Activated CD4-positive, alpha-beta T cell treated with anti-CD3 and anti-CD28 coated beads, Interleukin-2, amount 50 U/mL, for 48 hours (primary cell): Measurements from ENCODE around the gene EIF2B2.
A peak's percentile ranks its signal among the peaks of the same experiment; 100 is the strongest.
"Not testable (repeated sequence)": the region's sequence is repeated elsewhere in the genome, so short reads cannot be mapped to it uniquely, and the experiment has no call there.

Experiments used
- DNase-seq, 2 experiments: peaks; one replicate each; pipeline ENCODE4 v3.0.0-alpha.2; 2020

Gene EIF2B2

DNA sequence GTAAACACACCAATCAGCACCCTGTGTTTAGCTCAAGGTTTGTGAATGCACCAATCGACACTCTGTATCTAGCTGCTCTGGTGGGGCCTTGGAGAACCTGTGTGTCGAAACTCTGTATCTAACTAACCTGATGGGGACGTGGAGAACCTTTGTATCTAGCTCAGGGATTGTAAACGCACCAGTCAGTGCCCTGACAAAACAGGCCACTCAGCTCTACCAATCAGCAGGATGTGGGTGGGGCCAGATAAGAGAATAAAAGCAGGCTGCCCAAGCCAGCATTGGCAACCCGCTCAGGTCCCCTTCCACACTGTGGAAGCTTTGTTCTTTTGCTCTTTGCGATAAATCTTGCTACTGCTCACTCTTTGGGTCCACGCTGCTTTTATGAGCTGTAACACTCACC, 6.9 kb upstream of the EIF2B2 start:
- not testable (repeated sequence) for DNase-seq

DNA sequence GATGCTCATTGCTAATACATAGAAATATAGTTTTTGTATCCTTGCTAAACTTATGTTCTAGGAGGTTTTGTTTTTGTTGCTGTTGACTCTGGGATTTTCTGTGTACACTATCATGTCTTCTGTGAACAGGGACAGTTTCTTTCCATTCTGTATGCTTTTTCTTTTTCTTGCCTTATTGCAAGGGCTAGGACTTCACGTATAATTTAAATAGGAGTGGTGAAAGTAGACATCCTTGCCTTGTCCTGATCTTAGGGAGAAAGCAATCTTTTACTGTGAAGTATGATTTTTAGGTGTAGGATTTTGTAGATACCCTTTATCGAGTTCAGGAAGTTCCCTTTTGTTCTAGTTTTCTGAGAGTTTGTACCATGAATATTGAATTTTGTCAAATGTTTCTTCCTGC, 1.5 kb upstream of the EIF2B2 start:
- DNase-seq, result no peak

DNA sequence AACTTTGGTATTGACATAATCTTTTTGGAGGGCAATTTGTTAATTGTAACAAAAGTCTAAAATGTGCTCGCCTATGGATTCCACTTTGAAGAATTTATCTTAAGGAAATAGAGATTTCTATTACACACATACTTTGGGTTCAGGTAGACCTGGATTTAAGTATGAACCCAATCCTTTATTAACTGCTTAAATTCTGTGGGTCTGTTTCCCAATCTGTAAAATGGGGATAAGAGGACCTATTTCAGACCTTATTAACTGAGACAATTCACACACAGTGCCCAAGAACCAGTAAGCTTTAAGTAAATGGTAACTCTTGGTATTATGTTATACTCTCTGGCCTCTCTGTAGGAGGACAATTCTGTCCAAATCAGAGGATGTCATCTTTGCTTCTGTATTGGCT, 822 bp upstream of the EIF2B2 start:
- DNase-seq, result no peak

- peak; percentile 5 to 7 for DNase-seq
Observed at GRCh38 chr14:75003250-75004027, 718 bp downstream of the EIF2B2 start.

DNA sequence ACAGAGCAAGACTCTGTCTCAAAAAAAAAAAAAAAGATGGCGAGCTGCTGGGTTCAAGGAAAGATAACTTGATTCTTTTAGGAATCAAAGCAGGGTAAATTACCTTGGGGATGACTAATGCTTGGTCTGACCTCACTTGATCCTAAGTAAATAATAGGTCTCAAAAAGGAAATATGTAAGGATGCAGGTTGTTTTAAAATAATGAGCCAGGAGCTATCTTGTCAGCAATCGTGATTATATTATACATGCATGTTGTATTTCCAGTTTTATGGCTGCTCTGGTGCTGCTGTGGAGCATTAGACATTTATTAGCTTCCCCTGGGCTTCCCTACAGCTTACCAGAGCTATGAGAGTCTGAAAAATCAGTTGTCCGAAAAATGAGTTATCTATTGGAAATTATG, 2.6 kb downstream of the EIF2B2 start:
- DNase-seq, result no peak

DNA sequence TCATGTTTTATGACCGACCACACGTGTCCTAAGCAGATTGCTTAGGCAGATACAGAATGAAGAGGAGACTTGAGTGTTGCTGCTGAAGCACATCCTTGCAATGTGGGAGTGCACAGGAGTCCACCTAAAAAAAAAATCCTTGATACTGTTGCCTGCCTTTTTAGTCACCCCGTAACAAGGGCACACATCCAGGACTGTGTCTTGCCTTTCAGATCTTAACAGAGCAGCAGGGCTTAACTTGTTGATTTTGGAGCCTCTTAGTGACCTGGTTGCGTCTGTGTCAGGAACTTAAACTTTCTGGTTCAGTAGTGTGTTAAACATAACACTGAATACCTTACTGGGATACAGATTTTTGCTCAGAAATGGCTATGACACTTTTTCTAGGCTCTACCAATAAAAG, 6.5 kb downstream of the EIF2B2 start:
- no peak for DNase-seq

- DNase-seq, result no peak
Observed at GRCh38 chr14:75010472-75011093, 7.9 kb downstream of the EIF2B2 start.

- DNase-seq, result peak; percentile 11 to 14
Observed at GRCh38 chr14:75011356-75011994, 8.8 kb downstream of the EIF2B2 start.

DNA sequence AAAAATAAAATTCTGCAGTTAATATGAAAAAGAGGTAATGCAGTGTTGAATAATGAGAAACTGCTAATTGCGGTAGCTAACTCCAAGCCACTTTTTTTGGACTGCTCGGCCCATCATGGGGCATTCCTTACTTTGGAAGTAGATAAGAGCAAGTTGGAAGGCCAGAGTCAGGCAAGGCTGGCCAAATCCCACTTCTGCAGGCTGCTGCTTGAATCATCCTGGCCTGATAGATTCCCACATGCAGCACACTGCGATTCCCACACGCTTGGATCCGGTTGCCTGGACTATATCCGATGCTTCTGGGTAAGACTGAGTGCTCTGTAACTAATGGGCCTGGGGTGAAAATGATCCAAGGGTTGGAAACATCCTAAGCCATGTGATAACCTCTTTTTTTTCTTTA, 10.6 kb downstream of the EIF2B2 start:
- no peak for DNase-seq

DNA sequence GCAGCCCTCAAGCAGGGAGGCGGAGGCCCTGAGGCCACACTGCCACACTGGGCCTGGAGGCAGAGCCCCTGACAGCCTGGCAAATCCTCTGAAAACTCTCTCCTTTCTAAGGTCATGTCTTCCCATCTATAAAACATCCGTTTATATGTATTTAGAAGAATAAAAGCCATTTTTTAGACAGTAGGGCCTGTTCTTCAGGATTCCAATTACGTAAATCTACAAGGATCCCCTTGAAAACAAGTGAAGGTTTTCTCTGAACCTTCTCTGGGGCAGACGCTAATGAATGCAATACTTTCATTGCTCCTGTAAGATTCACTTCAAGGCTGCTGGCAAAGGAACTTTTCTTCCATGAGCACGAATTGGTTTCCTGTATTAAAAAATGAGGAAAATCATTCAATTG, 12.8 kb downstream of the EIF2B2 start:
- DNase-seq, result no peak

DNA sequence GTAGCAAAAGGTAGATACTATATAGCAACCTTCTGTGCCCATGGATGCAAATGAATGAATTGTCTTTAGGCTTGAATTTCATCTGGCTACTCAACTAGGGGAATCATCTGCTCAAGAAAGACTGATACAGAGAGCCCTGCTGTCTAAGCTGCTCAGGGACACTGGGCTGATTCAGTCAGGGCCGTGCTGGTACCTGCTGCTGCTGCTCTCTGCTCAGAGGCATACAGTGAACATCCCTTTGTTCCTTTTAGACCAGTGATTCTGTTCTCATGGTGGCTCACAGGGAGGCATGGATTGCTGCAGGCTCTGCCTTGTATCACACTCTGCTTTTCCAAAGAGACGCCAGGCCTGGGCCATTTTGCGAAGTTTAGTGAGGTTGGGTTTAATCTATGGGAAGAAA, 14.1 kb downstream of the EIF2B2 start:
- DNase-seq, result no peak

DNA sequence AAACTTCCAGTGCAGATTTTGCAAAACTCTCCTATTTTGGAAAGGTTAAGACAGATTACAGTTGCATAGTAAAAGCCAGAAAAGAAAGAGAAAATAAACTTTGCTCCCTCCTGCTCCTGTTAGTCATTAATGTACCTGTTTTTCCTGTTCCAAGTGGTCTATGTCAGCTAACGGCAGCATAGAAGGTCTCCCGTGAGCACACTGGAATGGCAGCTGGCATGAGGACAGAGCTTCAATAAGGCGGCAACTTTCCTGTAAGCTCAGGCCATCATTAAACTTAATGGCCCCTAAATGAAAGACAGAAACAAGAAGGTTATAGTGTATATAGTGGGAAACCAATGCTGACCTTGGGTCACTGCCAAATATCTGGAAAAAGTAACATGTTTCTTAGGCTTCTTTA, 16.0 kb downstream of the EIF2B2 start:
- DNase-seq, result no peak

GRCh38 chr14:75022655-75023054, 19.9 kb downstream of the EIF2B2 start:
- DNase-seq, result no peak

GRCh38 chr14:75023108-75023507, 20.4 kb downstream of the EIF2B2 start:
- DNase-seq, result no peak

GRCh38 chr14:75025082-75025481, 22.4 kb downstream of the EIF2B2 start:
- DNase-seq, result no peak

DNA sequence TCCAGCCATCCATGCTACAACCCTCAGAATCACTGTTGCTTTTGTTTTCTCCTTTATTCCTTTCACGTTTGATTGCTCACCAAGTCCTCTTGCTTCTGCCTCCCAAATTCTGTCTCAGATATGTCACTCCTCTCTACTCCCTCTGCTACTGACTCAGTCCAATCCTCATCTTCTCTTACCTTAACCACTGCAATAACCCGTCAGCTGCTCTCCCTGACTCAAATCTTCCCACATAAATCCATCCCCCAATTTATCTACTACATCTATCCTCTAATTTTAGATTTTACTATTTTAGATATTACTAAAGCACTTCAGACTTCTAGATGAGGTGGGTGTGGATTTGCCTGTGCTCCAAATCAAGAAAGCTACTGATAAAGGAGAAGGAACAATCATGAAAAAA, 23.2 kb downstream of the EIF2B2 start:
- DNase-seq, result no peak

DNA sequence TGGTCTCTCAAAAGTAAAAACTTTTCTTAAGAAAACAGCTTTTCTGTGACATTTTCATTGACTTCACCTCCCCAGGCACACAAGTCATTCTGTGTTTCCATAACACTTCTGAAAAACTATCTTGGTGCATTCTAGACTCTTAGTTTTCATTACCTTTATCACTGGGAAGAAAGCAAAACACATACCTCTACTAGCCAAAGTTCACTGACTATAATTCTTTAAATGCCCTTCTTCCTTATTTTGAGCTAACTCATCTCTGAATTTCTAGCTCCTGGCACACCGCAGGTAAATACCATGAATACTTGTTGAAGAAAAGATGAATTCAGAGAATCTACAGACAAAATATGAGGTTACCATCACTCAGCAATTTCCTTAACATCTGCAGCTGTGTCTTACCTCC, 27.4 kb downstream of the EIF2B2 start:
- no peak for DNase-seq

DNA sequence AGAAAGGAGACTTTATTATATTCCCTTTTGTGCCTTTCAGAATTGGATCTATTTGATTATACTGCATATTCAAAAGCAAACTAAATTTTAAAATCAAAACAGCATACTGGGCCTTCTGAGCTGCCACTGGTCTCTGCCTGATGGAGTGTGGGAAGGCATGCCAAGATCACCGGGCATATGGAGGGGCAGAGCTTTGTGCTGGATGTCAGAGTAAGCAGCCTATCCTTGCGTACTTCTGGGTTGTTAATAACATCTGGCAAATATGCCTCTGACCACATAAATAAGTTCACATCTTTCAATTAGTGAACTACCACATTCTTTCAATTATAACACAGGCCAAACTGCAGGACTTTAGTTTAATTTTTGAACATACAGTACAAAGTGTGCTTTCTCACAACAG, 30.2 kb downstream of the EIF2B2 start:
- no peak for DNase-seq

DNA sequence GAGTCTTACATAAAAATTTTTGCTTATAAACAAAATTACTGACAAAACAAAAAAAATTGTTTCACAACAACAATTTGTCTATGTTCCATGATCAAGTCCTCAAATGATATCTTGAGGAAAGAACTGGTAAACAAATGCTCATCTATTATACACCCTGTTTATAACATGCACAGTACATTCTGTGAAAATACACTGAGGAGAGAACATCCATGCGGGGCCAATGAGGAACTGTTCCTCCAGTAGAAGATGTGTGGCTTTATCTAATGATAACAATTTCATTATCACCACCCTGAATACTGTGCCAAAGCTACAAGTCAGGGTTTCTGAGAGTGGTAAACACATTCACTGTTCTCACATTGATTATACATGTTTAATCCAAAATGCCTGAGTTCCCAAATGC, 37.8 kb downstream of the EIF2B2 start:
- no peak for DNase-seq

- DNase-seq, result no peak
Observed at GRCh38 chr14:75040959-75041358, 38.2 kb downstream of the EIF2B2 start.

GRCh38 chr14:75041613-75042012, 38.9 kb downstream of the EIF2B2 start:
- no peak for DNase-seq

- no peak for DNase-seq
Observed at GRCh38 chr14:75042035-75042434, 39.3 kb downstream of the EIF2B2 start.

DNA sequence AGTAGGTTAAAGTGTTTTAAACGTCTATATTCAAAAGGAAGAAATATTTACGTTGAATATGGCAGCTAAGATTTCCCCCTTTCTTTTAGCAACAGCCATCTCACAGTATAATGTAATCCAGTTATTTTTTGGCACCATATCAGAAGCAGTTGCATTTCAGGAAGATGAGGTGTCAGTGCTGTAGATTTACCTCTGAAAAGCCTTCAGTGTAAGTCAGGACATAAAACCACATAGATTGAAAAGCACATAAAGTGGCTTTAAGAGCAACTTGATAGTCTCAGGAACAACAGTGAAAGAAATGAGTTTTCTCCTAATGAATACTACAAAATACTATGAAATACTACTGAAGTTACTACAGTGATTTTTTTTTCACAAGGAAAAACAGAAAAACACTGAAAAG, 41.6 kb downstream of the EIF2B2 start:
- DNase-seq, result no peak

DNA sequence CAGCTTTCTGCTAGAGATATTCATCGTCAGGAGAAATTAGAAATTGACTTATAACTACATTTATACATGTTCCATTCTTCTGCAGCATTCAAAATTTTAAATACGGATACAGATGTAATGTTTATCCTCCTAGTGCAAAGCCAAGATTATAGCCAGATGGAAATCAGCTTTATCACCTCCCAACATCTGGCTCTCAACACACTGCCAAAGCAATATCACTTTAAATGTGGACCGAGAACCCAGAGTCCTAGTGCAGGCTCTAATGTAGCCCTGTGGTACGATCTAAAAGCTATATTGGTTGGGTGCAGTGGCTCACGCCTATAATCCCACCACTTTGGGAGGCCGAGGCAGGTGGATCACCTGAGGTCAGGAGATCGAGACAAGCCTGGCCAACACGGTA, 42.0 kb downstream of the EIF2B2 start:
- DNase-seq, result no peak
